Occipital lobe (tissue), 2 donors: ENCODE measurements around the gene KRTAP5-9. TPM values are rescaled to one million over a fixed set of nuclear protein-coding genes. Genes with fewer than 3 reads are reported as not detected.
"Not testable (repeated sequence)": the region's sequence is repeated elsewhere in the genome, so short reads cannot be mapped to it uniquely, and the experiment has no call there.

Experiments used
- DNase-seq: peaks from one replicate; lab custom pipeline; 2025; lab: John Stamatoyannopoulos, UW
- total RNA-seq: library from RNA; depleted of rRNA; stranded (reverse); fragments of >200 nt; gene quantifications from one replicate; pipeline ENCODE4 v1.2.3, GENCODE V29; 2014

KRTAP5-9 gene
- total RNA-seq, 1 donor from 2014 or later = not detected

GRCh38 chr11:71534711-71535608 lies 13.3 kb upstream of the KRTAP5-9 start:
- not testable (repeated sequence) for DNase-seq

GRCh38 chr11:71535825-71536224 lies 12.4 kb upstream of the KRTAP5-9 start:
- no peak for DNase-seq

DNA sequence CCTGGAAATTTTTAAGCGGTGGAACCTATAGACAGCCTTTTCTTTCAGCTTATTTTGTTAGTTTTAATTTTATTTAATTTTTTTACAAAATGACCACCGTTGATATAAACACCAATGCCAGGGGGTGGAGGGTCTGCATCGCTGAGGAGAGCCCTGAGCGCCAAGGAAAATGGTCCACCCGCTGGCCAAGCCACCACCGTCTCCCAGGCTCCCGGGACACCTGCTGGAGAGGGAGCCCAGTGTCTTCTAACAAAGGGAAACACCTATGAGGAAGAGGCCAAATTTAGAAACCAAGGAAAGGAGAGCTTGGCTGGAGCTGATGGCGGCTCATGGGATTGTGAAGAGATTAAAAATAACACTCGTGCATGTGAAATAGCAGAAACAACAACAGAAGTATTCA lies 10.7 kb upstream of the KRTAP5-9 start:
- no peak for DNase-seq

DNA sequence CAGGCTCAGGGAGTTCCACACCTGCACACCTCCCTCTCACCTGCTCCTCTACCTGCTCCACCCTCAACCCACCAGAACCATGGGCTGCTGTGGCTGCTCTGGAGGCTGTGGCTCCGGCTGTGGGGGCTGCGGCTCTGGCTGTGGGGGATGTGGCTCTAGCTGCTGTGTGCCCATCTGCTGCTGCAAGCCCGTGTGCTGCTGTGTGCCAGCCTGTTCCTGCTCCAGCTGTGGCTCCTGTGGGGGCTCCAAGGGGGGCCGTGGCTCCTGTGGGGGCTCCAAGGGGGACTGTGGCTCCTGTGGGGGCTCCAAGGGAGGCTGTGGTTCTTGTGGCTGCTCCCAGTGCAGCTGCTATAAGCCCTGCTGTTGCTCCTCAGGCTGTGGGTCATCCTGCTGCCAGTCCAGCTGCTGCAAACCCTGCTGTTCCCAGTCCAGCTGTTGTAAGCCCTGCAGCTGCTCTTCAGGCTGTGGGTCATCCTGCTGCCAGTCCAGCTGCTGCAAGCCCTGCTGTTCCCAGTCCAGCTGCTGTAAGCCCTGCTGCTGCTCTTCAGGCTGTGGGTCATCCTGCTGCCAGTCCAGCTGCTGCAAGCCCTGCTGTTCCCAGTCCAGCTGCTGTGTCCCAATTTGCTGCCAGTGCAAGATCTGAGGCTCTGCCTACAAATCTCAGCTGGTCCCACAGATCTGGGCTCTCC lies 10.1 kb upstream of the KRTAP5-9 start, which contains the start of gene KRTAP5-8:
Gene KRTAP5-8, plus strand, starts transcription at position 49 of the 689 bp plus-strand sequence. Its CDS starts 31 bp downstream, at position 80.
- DNase-seq = not testable (repeated sequence)

DNA sequence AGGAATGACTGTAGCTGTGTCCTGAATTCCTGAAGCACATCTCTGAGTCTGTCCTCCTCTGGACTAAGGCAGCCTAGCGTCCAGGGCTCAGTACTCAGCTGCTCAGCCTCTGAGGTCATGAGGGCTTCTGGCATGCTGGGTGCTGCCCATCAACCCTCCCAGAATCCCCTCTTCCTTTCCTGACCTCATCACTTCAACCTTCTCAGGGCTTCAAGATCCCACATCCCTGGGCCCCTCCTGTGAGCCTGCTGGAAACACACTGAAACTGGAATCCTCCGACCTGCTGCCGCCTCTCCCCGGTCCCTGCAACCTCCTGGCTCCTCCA lies 9.6 kb upstream of the KRTAP5-9 start:
- no peak for DNase-seq

GRCh38 chr11:71539017-71539416 lies 9.2 kb upstream of the KRTAP5-9 start:
- DNase-seq = no peak

DNA sequence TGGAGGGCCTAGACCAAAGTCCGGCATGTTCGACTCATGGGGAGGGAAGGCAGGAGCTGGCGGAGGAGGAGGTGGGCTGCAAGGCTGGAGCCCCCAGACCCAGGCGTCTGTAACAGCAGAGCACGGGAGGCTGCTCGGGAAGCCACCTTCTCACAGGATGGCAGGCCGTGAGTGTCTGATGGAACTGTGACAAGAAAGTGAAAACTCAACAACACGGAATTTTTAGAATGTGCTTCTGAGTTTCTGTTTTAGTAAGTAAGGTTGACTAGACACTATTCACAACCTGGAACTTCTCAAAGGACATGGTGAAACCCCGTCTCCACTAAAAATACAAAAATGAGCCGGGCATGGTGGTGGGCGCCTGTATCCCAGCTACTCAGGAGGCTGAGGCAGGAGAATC lies 8.2 kb upstream of the KRTAP5-9 start:
- not testable (repeated sequence) for DNase-seq

DNA sequence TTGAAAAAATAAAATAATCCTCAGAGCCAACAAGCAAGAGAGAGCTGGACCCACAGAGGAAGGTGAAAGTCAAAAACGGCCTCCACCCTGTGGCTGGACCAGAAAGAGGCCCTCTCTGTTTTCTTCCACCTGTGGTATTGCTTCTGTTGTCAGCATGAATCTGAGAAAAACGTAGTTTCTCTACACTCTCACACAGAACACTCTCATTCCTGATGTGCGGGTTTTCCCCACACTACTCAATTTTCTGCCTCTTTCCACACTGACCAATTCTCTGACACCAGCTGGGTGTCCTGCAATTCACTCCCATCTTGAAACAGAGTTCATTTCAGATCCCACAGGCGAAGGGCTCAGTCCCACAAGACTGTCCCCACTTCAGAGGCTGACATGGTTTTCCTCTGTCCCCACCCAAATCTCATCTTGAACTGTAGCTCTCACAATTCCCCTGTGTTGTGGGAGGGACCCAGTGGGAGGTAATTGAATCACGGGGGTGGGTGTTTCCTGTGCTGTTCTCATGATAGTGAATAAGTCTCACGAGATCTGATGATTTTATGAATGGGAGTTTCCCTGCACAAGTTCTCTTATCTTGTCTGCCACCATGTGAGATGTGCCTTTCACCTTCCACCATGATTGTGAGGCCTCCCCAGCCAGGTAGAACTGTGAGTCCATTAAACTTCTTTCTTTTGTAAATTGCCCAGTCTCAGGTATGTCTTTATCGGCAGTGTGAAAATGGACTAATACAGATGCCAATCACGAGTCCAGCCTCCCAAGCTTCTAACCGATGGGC lies 7.5 kb upstream of the KRTAP5-9 start:
- not testable (repeated sequence) for DNase-seq

DNA sequence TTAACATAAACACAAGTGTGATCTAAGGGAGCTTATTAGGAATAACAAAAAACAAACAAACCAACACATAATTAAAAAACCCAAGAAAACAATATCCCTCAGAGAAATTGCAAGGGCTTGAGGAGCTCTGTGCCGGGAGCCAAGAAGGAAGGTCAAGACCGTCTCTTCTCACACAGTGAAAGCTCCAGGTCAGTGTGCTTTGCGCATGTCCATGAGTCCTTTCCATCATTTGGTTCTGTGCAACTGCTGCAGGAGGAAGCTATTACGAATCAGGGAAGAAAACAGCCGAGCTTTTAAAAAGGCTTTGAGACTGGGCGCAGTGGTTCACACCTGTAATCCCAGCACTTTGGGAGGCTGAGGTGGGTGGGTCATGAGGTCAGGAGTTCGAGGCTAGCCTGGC lies 5.8 kb upstream of the KRTAP5-9 start:
- DNase-seq = no peak

- DNase-seq = no peak
These were observed 5.1 kb upstream of the KRTAP5-9 start for GRCh38 chr11:71542879-71543777.

- no peak for DNase-seq
These were observed 4.4 kb upstream of the KRTAP5-9 start for GRCh38 chr11:71543866-71544265.

GRCh38 chr11:71544525-71545214 lies 3.5 kb upstream of the KRTAP5-9 start:
- DNase-seq = no peak

DNA sequence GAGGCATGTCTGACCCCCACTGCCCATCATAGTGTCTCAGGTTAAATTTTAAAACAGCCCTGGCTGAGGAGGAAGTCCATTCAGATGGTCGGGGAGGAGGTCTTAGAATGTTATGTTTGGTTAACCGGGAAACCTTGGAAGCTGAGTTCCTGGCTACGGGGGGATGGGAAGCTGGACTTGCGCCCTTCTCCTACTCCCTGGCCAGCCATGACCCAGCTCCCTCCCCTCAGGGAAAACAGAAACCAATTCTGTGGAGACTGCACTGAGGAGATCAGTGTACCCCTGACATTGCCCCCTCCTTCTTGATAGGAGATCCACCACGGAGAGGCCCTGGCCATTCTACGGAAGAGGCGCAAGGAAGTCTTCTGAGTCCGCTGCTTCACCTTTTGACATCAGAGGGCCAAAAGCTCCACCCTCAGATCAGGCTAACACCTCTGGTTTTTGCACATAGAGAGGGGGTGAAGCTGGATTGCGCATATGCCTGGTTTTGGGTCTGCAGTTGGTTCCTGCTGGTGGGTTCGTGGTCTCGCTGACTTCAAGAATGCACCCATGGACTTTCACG lies 2.7 kb upstream of the KRTAP5-9 start:
- DNase-seq = no peak

- DNase-seq = no peak
These were observed 514 bp downstream of the KRTAP5-9 start for GRCh38 chr11:71548716-71549151.

DNA sequence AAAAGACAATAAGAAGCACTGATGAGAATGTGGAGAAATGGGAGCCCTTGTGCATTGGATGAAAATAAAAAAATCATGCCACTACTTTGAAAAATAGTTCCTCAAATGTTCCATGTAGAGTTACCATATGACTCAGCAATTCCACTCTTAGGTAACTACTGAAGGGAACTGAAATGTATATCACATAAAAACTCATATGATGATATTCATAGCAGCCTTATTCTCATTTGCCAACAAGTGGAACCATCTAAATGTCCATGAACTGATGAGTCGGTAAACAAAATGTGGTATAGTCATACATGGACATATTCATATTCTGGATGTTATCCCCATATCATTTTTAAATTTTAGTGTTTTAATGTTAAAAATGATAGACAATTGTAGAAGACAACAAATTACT lies 3.5 kb downstream of the KRTAP5-9 start:
- no peak for DNase-seq

GRCh38 chr11:71554996-71555395 lies 6.8 kb downstream of the KRTAP5-9 start:
- no peak for DNase-seq

GRCh38 chr11:71555508-71555907 lies 7.3 kb downstream of the KRTAP5-9 start:
- DNase-seq = no peak

DNA sequence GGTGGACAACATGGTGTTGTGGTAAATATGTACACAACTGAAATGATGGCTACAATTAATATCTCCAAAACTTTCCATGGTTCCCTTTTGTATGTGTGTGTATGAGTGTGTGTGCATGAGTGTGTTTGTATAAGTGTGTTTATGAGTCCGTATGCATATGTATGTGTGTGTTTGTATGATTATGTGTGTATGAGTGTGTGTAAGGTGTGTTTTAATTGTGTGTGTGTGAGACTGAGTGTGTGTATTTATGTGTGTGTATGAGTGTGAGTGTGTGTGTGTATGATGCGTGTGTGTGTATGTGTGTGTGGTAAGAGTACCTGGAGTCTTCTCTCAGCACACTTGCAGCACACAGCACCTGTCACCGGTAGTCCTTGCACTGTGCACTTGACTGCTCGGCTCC lies 7.8 kb downstream of the KRTAP5-9 start:
- DNase-seq = no peak

DNA sequence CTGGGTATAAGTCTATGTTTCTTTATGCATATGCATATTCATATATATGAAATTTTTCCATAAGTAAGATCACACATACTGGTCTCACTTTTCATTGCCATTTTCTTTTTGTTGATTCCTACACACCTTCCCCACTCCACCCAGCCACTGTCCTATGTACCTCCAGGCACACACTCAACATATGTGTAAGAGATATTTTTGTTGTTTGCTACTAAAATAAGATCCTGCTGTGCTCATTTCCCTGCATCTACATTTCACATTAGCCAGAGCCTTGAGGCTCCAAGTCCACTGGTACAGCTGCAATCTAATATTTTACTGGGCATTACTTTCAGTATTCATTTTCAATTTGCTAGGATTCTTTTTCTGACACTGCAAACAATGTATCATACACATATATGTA lies 9.0 kb downstream of the KRTAP5-9 start:
- DNase-seq = no peak

DNA sequence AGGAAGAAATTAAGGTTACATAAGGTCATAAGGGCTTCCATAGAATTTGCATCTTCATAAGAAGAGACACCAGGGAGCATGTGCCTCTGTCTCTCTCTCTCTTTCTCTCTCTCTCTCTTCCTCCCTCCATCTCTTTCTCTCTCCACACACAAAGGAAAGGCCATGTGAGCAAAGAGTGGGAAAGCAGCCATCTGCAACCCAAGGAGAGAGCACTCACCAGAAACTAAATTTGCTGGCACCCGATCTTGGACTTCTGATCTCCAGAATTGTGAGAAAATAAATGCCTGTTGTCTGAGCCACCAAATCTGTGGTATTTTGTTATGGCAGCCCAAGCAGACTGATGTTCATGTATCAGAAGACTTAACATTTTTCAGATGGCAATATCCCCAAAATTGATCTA lies 10.8 kb downstream of the KRTAP5-9 start:
- no peak for DNase-seq
